ENCODE measurements around the gene CNTFR. TPM values are rescaled to one million over a fixed set of nuclear protein-coding genes. Genes with fewer than 3 reads are reported as not detected.

Gene CNTFR
- polyA plus RNA-seq, 1 donor (not counting 4 experiments of a cell fraction or from before 2014, with no cell fraction given): 0.42 TPM

DNA sequence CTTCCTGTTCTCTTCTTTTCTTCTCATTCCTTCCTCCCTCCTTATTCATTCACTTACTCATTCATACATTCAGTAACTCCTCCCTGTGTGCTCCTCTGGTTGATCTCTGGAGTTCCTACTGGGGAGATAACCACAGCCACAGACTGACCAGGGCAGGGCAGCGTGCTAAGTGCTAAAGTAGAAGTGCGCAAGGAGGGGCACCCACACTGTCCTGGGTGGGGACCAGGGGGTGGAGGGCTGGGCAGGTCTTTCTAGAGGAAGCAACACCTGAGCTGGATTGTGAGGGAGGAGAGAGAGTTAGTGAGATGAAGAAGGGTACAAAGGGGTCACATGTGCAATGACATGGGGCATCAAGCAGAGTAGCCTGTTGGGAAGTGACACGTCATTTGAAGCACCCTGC lies 80.6 kb downstream of the CNTFR start:
- H3K9ac ChIP-seq (ENCODE audit: control insufficient read depth, extremely low read depth, insufficient read depth, low read length): no peak overlapping the region
- H3K9me1 ChIP-seq (ENCODE audit: control insufficient read depth, extremely low read depth, insufficient read depth, low read length): no peaks in the 10 kb centered on the region
- FAIRE-seq (no peak), DNase-seq (ENCODE audit: low read depth, low spot score) (no peak)
- no peak overlapping the region for H2AFZ ChIP-seq (ENCODE audit: control insufficient read depth, low read length)
- H3K4me1 ChIP-seq (ENCODE audit: control insufficient read depth, extremely low read depth, insufficient read depth, low read length): no peaks in the 10 kb centered on the region
- H3K27ac ChIP-seq (ENCODE audit: control insufficient read depth, insufficient read depth, low read length): no peak overlapping the region
- H3K9me3 ChIP-seq (ENCODE audit: control insufficient read depth, low read depth, low read length): no peaks in the 10 kb centered on the region
- peaks cover 24% of the 10 kb centered on the region for H3K27me3 ChIP-seq (ENCODE audit: control insufficient read depth, extremely low read depth, insufficient read depth, low read length)
- H4K20me1 ChIP-seq (ENCODE audit: control insufficient read depth, extremely low read depth, insufficient read depth, low read length): no peaks in the 10 kb centered on the region
- H3K36me3 ChIP-seq (ENCODE audit: control insufficient read depth in 2 of 2, extremely low read depth in 1 of 2, insufficient read depth in 2 of 2, low read length in 2 of 2): no peaks in the 10 kb centered on the region
- dilution Hi-C loops (cut with MboI; ENCODE audit: extremely low pct_ligation_motif_present, low sequenced_read_pairs): no loop called here
- no peak for TF ChIP-seq EZH2 (IDR thresholded peaks at IDR 0.05; ENCODE audit: low read length)
- TF ChIP-seq, protein P1, sequence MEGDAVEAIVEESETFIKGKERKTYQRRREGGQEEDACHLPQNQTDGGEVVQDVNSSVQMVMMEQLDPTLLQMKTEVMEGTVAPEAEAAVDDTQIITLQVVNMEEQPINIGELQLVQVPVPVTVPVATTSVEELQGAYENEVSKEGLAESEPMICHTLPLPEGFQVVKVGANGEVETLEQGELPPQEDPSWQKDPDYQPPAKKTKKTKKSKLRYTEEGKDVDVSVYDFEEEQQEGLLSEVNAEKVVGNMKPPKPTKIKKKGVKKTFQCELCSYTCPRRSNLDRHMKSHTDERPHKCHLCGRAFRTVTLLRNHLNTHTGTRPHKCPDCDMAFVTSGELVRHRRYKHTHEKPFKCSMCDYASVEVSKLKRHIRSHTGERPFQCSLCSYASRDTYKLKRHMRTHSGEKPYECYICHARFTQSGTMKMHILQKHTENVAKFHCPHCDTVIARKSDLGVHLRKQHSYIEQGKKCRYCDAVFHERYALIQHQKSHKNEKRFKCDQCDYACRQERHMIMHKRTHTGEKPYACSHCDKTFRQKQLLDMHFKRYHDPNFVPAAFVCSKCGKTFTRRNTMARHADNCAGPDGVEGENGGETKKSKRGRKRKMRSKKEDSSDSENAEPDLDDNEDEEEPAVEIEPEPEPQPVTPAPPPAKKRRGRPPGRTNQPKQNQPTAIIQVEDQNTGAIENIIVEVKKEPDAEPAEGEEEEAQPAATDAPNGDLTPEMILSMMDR (optimal IDR thresholded peaks at IDR 0.05 in 1 of 3, IDR thresholded peaks at IDR 0.05 in 1 of 3, conservative IDR thresholded peaks at IDR 0.05 in 1 of 3; ENCODE audit: extremely low read depth in 1 of 3, insufficient read depth in 2 of 3, low read length in 3 of 3): no peak
- no peak overlapping the region for H3K4me3 ChIP-seq (ENCODE audit: control insufficient read depth in 2 of 3, extremely low read depth in 1 of 3, insufficient read depth in 2 of 3, low read depth in 1 of 3, low read length in 3 of 3)
- H3K4me2 ChIP-seq (ENCODE audit: control insufficient read depth, extremely low read depth, insufficient read depth, low read depth, low read length): no peak overlapping the region
- no peaks in the 10 kb centered on the region for H3K79me2 ChIP-seq (ENCODE audit: control insufficient read depth, insufficient read depth, low read length)

DNA sequence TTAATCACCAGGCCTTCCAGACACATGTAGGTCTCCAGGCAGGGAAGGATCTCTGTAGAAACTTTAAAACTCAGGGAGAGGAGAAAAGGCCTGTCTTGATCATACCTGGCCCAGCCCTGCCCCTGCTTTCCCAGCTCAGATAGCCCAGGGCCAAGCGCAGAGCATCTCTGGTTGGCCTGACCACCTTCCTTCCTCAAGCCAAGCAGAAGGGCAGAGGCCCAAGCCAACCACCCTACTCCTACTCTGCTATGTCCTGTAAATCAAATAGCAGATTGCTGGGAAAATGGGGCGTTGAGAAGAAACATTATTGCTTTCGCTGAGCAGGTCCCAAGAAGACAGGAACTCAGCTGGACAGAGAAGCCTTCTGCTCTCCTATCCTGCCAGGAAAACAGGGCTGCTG lies 81.1 kb downstream of the CNTFR start:
- dilution Hi-C loops (cut with MboI; ENCODE audit: extremely low pct_ligation_motif_present, low sequenced_read_pairs): no loop called here
- Histone ChIP-seq H3K9me3 (ENCODE audit: control insufficient read depth, low read depth, low read length) (no peaks in the 10 kb centered on the region), H2AFZ (ENCODE audit: control insufficient read depth, low read length) (no peak overlapping the region), H3K4me3 (ENCODE audit: control insufficient read depth in 2 of 3, extremely low read depth in 1 of 3, insufficient read depth in 2 of 3, low read depth in 1 of 3, low read length in 3 of 3) (no peak overlapping the region), H3K27ac (ENCODE audit: control insufficient read depth, insufficient read depth, low read length) (no peak overlapping the region), H3K27me3 (ENCODE audit: control insufficient read depth, extremely low read depth, insufficient read depth, low read length) (peaks cover 27% of the 10 kb centered on the region), H4K20me1 (ENCODE audit: control insufficient read depth, extremely low read depth, insufficient read depth, low read length) (no peaks in the 10 kb centered on the region), H3K36me3 (ENCODE audit: control insufficient read depth in 2 of 2, extremely low read depth in 1 of 2, insufficient read depth in 2 of 2, low read length in 2 of 2) (no peaks in the 10 kb centered on the region), H3K9me1 (ENCODE audit: control insufficient read depth, extremely low read depth, insufficient read depth, low read length) (no peaks in the 10 kb centered on the region), H3K4me1 (ENCODE audit: control insufficient read depth, extremely low read depth, insufficient read depth, low read length) (no peaks in the 10 kb centered on the region), H3K4me2 (ENCODE audit: control insufficient read depth, extremely low read depth, insufficient read depth, low read depth, low read length) (no peak overlapping the region), H3K9ac (ENCODE audit: control insufficient read depth, extremely low read depth, insufficient read depth, low read length) (no peak overlapping the region), H3K79me2 (ENCODE audit: control insufficient read depth, insufficient read depth, low read length) (no peaks in the 10 kb centered on the region)
- TF ChIP-seq, protein P1 (optimal IDR thresholded peaks at IDR 0.05 in 1 of 3, IDR thresholded peaks at IDR 0.05 in 1 of 3, conservative IDR thresholded peaks at IDR 0.05 in 1 of 3; ENCODE audit: extremely low read depth in 1 of 3, insufficient read depth in 2 of 3, low read length in 3 of 3): no peak
- no peak for TF ChIP-seq EZH2 (IDR thresholded peaks at IDR 0.05; ENCODE audit: low read length)
- DNase-seq (ENCODE audit: low read depth, low spot score) (no peak), FAIRE-seq (no peak)
